Upper lobe of left lung (tissue), 4 donors: ENCODE results near the gene HTR2A.

ENCODE experiments used
- EP300 ChIP-seq, 4 donors: sonication (generic); formaldehyde crosslinking; IDR thresholded peaks; one replicate each; pipeline ENCODE4 v1.5.1; 2017; ENCODE audit warnings: antibody characterized with exemption in 4 of 4, control low read depth in 2 of 4
- POLR2A ChIP-seq, 4 donors: fragments of 450-650 bp; IDR thresholded peaks; one replicate each; pipeline ENCODE4 v1.5.1; 2016 to 2017; ENCODE audit warnings: antibody characterized with exemption in 4 of 4, mild to moderate bottlenecking in 2 of 4
- POLR2AphosphoS5 ChIP-seq, 2 donors: sonication (generic); formaldehyde crosslinking; IDR thresholded peaks; one replicate each; pipeline ENCODE4 v1.5.1; 2017; ENCODE audit warnings: antibody characterized with exemption in 2 of 2
- TF ChIP-seq, protein P1 (sequence below), 6 experiments: fragments of 450-650 bp in 4 of 6; fragments of 200-600 bp in 2 of 6; sonication (generic) in 2 of 6; IDR thresholded peaks; one replicate each; pipeline ENCODE4 v1.5.1; 2016 to 2019; ENCODE audit warnings: antibody characterized with exemption in 6 of 6

DNA sequence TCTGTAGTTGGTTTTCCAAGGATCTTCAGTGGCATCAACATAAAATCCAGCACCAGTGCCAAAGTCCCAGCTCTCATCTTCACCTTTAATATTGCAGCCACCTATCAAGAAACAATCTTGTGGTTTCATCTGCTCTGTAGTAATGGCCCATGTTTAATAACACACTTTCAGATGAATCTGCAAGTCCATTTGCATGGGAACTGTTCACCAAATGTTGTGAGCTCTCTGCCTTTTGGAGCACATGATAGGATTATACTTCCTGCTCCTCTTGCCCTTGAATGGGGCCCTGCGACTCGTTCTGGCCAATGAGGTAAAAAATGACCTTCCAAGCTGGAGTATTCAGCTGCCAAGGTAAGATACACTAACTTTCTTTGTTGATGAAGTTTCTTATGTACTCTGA lies 114.2 kb downstream of the HTR2A start:
- no peak for TF ChIP-seq POLR2AphosphoS5 (IDR thresholded peaks at IDR 0.05)
- TF ChIP-seq, protein P1, sequence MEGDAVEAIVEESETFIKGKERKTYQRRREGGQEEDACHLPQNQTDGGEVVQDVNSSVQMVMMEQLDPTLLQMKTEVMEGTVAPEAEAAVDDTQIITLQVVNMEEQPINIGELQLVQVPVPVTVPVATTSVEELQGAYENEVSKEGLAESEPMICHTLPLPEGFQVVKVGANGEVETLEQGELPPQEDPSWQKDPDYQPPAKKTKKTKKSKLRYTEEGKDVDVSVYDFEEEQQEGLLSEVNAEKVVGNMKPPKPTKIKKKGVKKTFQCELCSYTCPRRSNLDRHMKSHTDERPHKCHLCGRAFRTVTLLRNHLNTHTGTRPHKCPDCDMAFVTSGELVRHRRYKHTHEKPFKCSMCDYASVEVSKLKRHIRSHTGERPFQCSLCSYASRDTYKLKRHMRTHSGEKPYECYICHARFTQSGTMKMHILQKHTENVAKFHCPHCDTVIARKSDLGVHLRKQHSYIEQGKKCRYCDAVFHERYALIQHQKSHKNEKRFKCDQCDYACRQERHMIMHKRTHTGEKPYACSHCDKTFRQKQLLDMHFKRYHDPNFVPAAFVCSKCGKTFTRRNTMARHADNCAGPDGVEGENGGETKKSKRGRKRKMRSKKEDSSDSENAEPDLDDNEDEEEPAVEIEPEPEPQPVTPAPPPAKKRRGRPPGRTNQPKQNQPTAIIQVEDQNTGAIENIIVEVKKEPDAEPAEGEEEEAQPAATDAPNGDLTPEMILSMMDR (IDR thresholded peaks at IDR 0.05): no peak
- TF ChIP-seq POLR2A (IDR thresholded peaks at IDR 0.05): no peak
- TF ChIP-seq EP300 (IDR thresholded peaks at IDR 0.05): no peak
